ENCODE data around the gene MAML3.

MAML3 gene

GRCh38 chr4:140038031-140038533, 115.9 kb downstream of the MAML3 start:
- no peak for DNase-seq

- DNase-seq: no peak
Observed at GRCh38 chr4:140037353-140038030, 116.5 kb downstream of the MAML3 start.

GRCh38 chr4:140031706-140032105, 122.3 kb downstream of the MAML3 start:
- DNase-seq: no peak

GRCh38 chr4:140031061-140031460, 122.9 kb downstream of the MAML3 start:
- no peak for DNase-seq

GRCh38 chr4:140028676-140029517, 125.1 kb downstream of the MAML3 start:
- no peak for DNase-seq

GRCh38 chr4:140028101-140028500, 125.9 kb downstream of the MAML3 start:
- no peak for DNase-seq

- DNase-seq: no peak
Observed at GRCh38 chr4:140027101-140027500, 126.9 kb downstream of the MAML3 start.

GRCh38 chr4:140025470-140025869, 128.5 kb downstream of the MAML3 start:
- DNase-seq: no peak

GRCh38 chr4:140020457-140021361, 133.3 kb downstream of the MAML3 start:
- DNase-seq: no peak

GRCh38 chr4:140019619-140020347, 134.2 kb downstream of the MAML3 start:
- no peak for DNase-seq

GRCh38 chr4:140018931-140019618, 134.9 kb downstream of the MAML3 start:
- DNase-seq: no peak

- no peak for DNase-seq
Observed at GRCh38 chr4:140014284-140014683, 139.7 kb downstream of the MAML3 start.

GRCh38 chr4:140012688-140013486, 141.1 kb downstream of the MAML3 start:
- DNase-seq: peak; percentile 27 to 82 (median 53)

GRCh38 chr4:140005699-140006098, 148.3 kb downstream of the MAML3 start:
- DNase-seq: no peak

GRCh38 chr4:140004922-140005627, 148.9 kb downstream of the MAML3 start:
- no peak for DNase-seq

- no peak for DNase-seq
Observed at GRCh38 chr4:140004549-140004895, 149.5 kb downstream of the MAML3 start.

GRCh38 chr4:140003876-140004548, 150.0 kb downstream of the MAML3 start:
- no peak for DNase-seq

- DNase-seq: no peak
Observed at GRCh38 chr4:140000232-140000631, 153.8 kb downstream of the MAML3 start.

Data from stimulated activated naive CD4-positive, alpha-beta T cell (primary cell).